HCT116 (cell line): ENCODE measurements around the gene DCLK3. TPM values are rescaled to one million over a fixed set of nuclear protein-coding genes. Genes with fewer than 3 reads are reported as not detected.

Experiments used
- ATAC-seq: fragments of 200-7000 bp; cut with Tn5 transposase; 2 replicates; pipeline ENCODE4 v1.9.1; 2020; ENCODE audit warnings: mild to moderate bottlenecking, moderate library complexity
- Bru-seq: library from RNA; stranded (reverse); fragments of 400-500 nt; gene quantifications from one replicate; lab custom pipeline; 2021; lab: Mats Ljungman, UMichigan
- BruChase-seq, 2 experiments: library from RNA; stranded (reverse); fragments of 400-500 nt; gene quantifications; one replicate each; lab custom pipeline; 2021; lab: Mats Ljungman, UMichigan
- BruUV-seq: library from RNA; stranded (reverse); fragments of 400-500 nt; replicated peaks from 2 replicates; lab custom pipeline; 2021; lab: Mats Ljungman, UMichigan
- CTCF ChIA-PET: fragments of 300-600 bp; sonication (Branson Sonifier 250); formaldehyde crosslinking; loops from one replicate; lab custom pipeline; 2021; ENCODE audit warnings: antibody characterized with exemption; lab: Charles Lee
- POLR2A ChIA-PET: fragments of 300-600, 350-600 bp; sonication (Branson Sonifier 250); formaldehyde crosslinking; loops from one replicate; lab custom pipeline; 2021; ENCODE audit warnings: antibody characterized with exemption; lab: Charles Lee
- RAD21 ChIA-PET, 2 experiments: fragments of 300-600 bp; sonication (Branson Sonifier 250); formaldehyde crosslinking; loops; one replicate each; lab custom pipeline; 2023; ENCODE audit warnings: low total read pairs in 2 of 2; ENCODE audit not compliant: uncharacterized antibody in 2 of 2, unreplicated experiment in 2 of 2, low non-redundant PET in 1 of 2; lab: Charles Lee
- DNase-seq: peaks from one replicate; pipeline ENCODE4 v3.0.0-alpha.2; 2010; ENCODE audit warnings: low read depth, low spot score
- H2AFZ ChIP-seq: fragments of 200-600 bp; shearing (Covaris generic), sonication (generic); 2 replicates; pipeline ENCODE4 v1.6.1; 2017; ENCODE audit warnings: low read depth, mixed run types, mixed read lengths, antibody characterized with exemption, low read length; ENCODE audit not compliant: poor library complexity, severe bottlenecking
- H3K27ac ChIP-seq: 2 replicates; pipeline ENCODE4 v1.5.1; 2012; ENCODE audit warnings: low read depth, low read length
- H3K27me3 ChIP-seq: fragments of 200-600 bp; sonication (generic); 2 replicates; pipeline ENCODE4 v1.6.1; 2016; ENCODE audit warnings: mixed run types, low read length, mixed read lengths; ENCODE audit not compliant: insufficient read depth
- H3K36me3 ChIP-seq, 2 experiments: fragments of 200-500 bp in 1 of 2; fragments of 200-600 bp in 1 of 2; sonication (Bioruptor generic) in 1 of 2; sonication (generic) in 1 of 2; 2 replicates each; pipeline versions ENCODE4 v1.5.1 to v1.6.1; 2014 to 2016; ENCODE audit warnings: low read length in 2 of 2, inconsistent platforms in 1 of 2, mixed read lengths in 1 of 2, mixed run types in 1 of 2; ENCODE audit not compliant: insufficient read depth in 2 of 2, control insufficient read depth in 1 of 2
- H3K4me1 ChIP-seq, 2 experiments: fragments of 200-600 bp in 1 of 2; sonication (generic) in 1 of 2; 2 replicates each; pipeline versions ENCODE4 v1.5.1 to v1.6.1; 2012 to 2017; ENCODE audit warnings: low read length in 2 of 2, inconsistent platforms in 1 of 2, mild to moderate bottlenecking in 1 of 2, mixed read lengths in 1 of 2, mixed run types in 1 of 2, moderate library complexity in 1 of 2; ENCODE audit not compliant: insufficient read depth in 2 of 2, control insufficient read depth in 1 of 2
- H3K4me2 ChIP-seq: fragments of 200-600 bp; sonication (generic); 2 replicates; pipeline ENCODE4 v1.6.1; 2017; ENCODE audit warnings: mixed run types, low read length, mixed read lengths
- H3K4me3 ChIP-seq, 2 experiments: fragments of 200-600 bp in 1 of 2; sonication (generic) in 1 of 2; replicated peaks in 1 of 2; 2 replicates each; pipeline ENCODE4 v1.5.1; 2011 to 2016; ENCODE audit warnings: low read length in 2 of 2, control low read depth in 1 of 2, low read depth in 1 of 2, mild to moderate bottlenecking in 1 of 2, mixed read lengths in 1 of 2, mixed run types in 1 of 2
- H3K79me2 ChIP-seq: fragments of 200-600 bp; sonication (generic); 2 replicates; pipeline ENCODE4 v1.6.1; 2017; ENCODE audit warnings: mild to moderate bottlenecking, mixed run types, low read length, moderate library complexity, mixed read lengths; ENCODE audit not compliant: insufficient read depth
- H3K9ac ChIP-seq: fragments of 200-600 bp; sonication (generic); 2 replicates; pipeline ENCODE4 v1.6.1; 2016; ENCODE audit warnings: low read length, mixed read lengths
- H3K9me2 ChIP-seq: fragments of 200-600 bp; sonication (generic), shearing (Covaris generic); 2 replicates; pipeline ENCODE4 v1.6.1; 2017; ENCODE audit warnings: mixed run types, mild to moderate bottlenecking, moderate library complexity; ENCODE audit not compliant: insufficient read depth
- H3K9me3 ChIP-seq, 2 experiments: fragments of 200-500 bp in 1 of 2; fragments of 200-600 bp in 1 of 2; sonication (Bioruptor generic) in 1 of 2; sonication (generic) in 1 of 2; 2 replicates each; pipeline ENCODE4 v1.6.1; 2014 to 2017; ENCODE audit warnings: low read length in 2 of 2, mixed read lengths in 2 of 2, inconsistent platforms in 1 of 2, low read depth in 1 of 2, mild to moderate bottlenecking in 1 of 2, mixed run types in 1 of 2, moderate library complexity in 1 of 2; ENCODE audit not compliant: control insufficient read depth in 1 of 2, insufficient read depth in 1 of 2
- H4K20me1 ChIP-seq: fragments of 200-600 bp; sonication (generic), shearing (Covaris generic); 2 replicates; pipeline ENCODE4 v1.6.1; 2017; ENCODE audit warnings: mixed run types, mild to moderate bottlenecking, moderate library complexity; ENCODE audit not compliant: insufficient read depth
- CBX3 ChIP-seq: IDR thresholded peaks from 2 replicates; pipeline ENCODE4 v1.6.1; 2012; ENCODE audit warnings: low read depth
- CEBPB ChIP-seq: IDR thresholded peaks from 2 replicates; pipeline ENCODE4 v1.6.1; 2012; ENCODE audit warnings: low read depth
- CTCF ChIP-seq, 3 experiments: fragments of 200-600 bp in 1 of 3; sonication (generic) in 1 of 3; IDR thresholded peaks in 2 of 3; conservative IDR thresholded peaks in 1 of 3; 2 replicates each; pipeline ENCODE4 v1.5.1; 2012 to 2017; ENCODE audit warnings: low read depth in 2 of 3, low read length in 2 of 3, antibody characterized with exemption in 1 of 3, borderline replicate concordance in 1 of 3, control low read depth in 1 of 3, mild to moderate bottlenecking in 1 of 3, mixed read lengths in 1 of 3, mixed run types in 1 of 3, moderate library complexity in 1 of 3; ENCODE audit not compliant: insufficient read depth in 1 of 3
- EGR1 ChIP-seq: IDR thresholded peaks from 2 replicates; pipeline ENCODE4 v1.6.1; 2012; ENCODE audit warnings: low read depth
- EZH2 ChIP-seq: fragments of 200-600 bp; sonication (generic); IDR thresholded peaks from 2 replicates; pipeline ENCODE4 v1.6.1; 2017; ENCODE audit warnings: antibody characterized with exemption, mixed run types
- EZH2phosphoT487 ChIP-seq: fragments of 200-600 bp; IDR thresholded peaks from 2 replicates; pipeline ENCODE4 v1.6.1; 2018; ENCODE audit warnings: antibody characterized with exemption, borderline replicate concordance
- FOSL1 ChIP-seq: IDR thresholded peaks from 2 replicates; pipeline ENCODE4 v1.6.1; 2012; ENCODE audit warnings: low read depth
- JUND ChIP-seq: IDR thresholded peaks from 2 replicates; pipeline ENCODE4 v1.6.1; 2012
- POLR2A ChIP-seq: IDR thresholded peaks from 2 replicates; pipeline ENCODE4 v1.7.0; 2011; ENCODE audit warnings: borderline replicate concordance; ENCODE audit not compliant: insufficient read depth, insufficient read length; ENCODE audit errors: extremely low read depth
- RAD21 ChIP-seq: IDR thresholded peaks from 2 replicates; pipeline ENCODE4 v1.6.1; 2012; ENCODE audit warnings: low read depth, mild to moderate bottlenecking
- SIN3A ChIP-seq: IDR thresholded peaks from 2 replicates; pipeline ENCODE4 v1.6.1; 2012; ENCODE audit warnings: low read depth
- SP1 ChIP-seq: IDR thresholded peaks from 2 replicates; pipeline ENCODE4 v1.6.1; 2012; ENCODE audit warnings: low read depth
- SRF ChIP-seq: IDR thresholded peaks from 2 replicates; pipeline ENCODE4 v1.6.1; 2012; ENCODE audit warnings: low read depth
- TCF7L2 ChIP-seq: IDR thresholded peaks from 2 replicates; pipeline ENCODE4 v1.7.0; 2011; ENCODE audit warnings: borderline replicate concordance, inconsistent platforms; ENCODE audit not compliant: insufficient read depth, insufficient read length; ENCODE audit errors: extremely low read depth
- YY1 ChIP-seq: IDR thresholded peaks from 2 replicates; pipeline ENCODE4 v1.6.1; 2011; ENCODE audit warnings: low read length, low read depth, moderate library complexity, mild to moderate bottlenecking; ENCODE audit not compliant: insufficient replicate concordance; ENCODE audit errors: extremely low read depth
- ZBTB33 ChIP-seq: IDR thresholded peaks from 2 replicates; pipeline ENCODE4 v1.6.1; 2011; ENCODE audit warnings: mild to moderate bottlenecking, low read length, moderate library complexity; ENCODE audit not compliant: insufficient replicate concordance; ENCODE audit errors: extremely low read depth
- ZFX ChIP-seq: fragments of 450-650 bp; IDR thresholded peaks from 2 replicates; pipeline ENCODE4 v1.6.1; 2017
- ZNF274 ChIP-seq: fragments of 200-500 bp; sonication (Bioruptor generic); IDR thresholded peaks from 2 replicates; pipeline ENCODE4 v1.6.1; 2014; ENCODE audit warnings: mild to moderate bottlenecking, low read depth, low read length, inconsistent platforms
- intact Hi-C: fragments of 100-400 bp; cut with micrococcal nuclease; formaldehyde crosslinking; loops from 2 replicates; pipeline ENCODE4 v1.10.0; 2022
- long read RNA-seq: library from polyadenylated mRNA; unstranded; transcript quantifications from one replicate; pipeline ENCODE4 v2.0.0, GENCODE V29; 2021; ENCODE audit not compliant: unreplicated experiment
- polyA plus RNA-seq: library from polyadenylated mRNA; unstranded; fragments of >200 nt; gene quantifications from 2 replicates; pipeline ENCODE4 v1.2.1, GENCODE V29; 2012; ENCODE audit warnings: missing spikeins
- total RNA-seq: library from RNA; stranded (reverse); gene quantifications from one replicate; pipeline ENCODE4 v1.2.1, GENCODE V29; 2021; ENCODE audit not compliant: unreplicated experiment
- TF ChIP-seq, protein P1 (sequence below): IDR thresholded peaks from 2 replicates; pipeline ENCODE4 v1.6.1; 2012

DCLK3 gene, protein sequence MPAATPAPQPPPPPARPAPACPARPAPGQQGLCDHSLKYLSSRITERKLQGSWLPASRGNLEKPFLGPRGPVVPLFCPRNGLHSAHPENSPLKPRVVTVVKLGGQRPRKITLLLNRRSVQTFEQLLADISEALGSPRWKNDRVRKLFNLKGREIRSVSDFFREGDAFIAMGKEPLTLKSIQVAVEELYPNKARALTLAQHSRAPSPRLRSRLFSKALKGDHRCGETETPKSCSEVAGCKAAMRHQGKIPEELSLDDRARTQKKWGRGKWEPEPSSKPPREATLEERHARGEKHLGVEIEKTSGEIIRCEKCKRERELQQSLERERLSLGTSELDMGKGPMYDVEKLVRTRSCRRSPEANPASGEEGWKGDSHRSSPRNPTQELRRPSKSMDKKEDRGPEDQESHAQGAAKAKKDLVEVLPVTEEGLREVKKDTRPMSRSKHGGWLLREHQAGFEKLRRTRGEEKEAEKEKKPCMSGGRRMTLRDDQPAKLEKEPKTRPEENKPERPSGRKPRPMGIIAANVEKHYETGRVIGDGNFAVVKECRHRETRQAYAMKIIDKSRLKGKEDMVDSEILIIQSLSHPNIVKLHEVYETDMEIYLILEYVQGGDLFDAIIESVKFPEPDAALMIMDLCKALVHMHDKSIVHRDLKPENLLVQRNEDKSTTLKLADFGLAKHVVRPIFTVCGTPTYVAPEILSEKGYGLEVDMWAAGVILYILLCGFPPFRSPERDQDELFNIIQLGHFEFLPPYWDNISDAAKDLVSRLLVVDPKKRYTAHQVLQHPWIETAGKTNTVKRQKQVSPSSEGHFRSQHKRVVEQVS
- total RNA-seq = not detected
- polyA plus RNA-seq = not detected in 2 replicates
- not detected for Bru-seq, nascent RNA
- BruChase-seq, experiment 1, labeled RNA remaining after a 6-hour chase = percentile 2 among the genes with signal in this experiment
- not detected for BruChase-seq, experiment 2, labeled RNA remaining after a 2-hour chase
- long read RNA-seq = 0 reads

GRCh38 chr3:36763850-36764703 lies at the start of gene DCLK3:
TSS of gene DCLK3 (minus strand) at chr3:36764553. CDS start at chr3:36764263, 290 bp downstream.
- Histone ChIP-seq H2AFZ (no peak within 1 kb of the TSS), H4K20me1 (no peaks in the 10 kb centered on the region), H3K4me2 (no peak within 1 kb of the TSS), H3K9ac (no peak within 1 kb of the TSS), H3K9me3 (no peaks in the 10 kb centered on the region), H3K9me2 (no peaks in the 10 kb centered on the region), H3K27ac (no peak within 1 kb of the TSS), H3K36me3 (no peaks in the 10 kb centered on the region), H3K4me3 (no peak within 1 kb of the TSS), H3K4me1 (no peaks in the 10 kb centered on the region), H3K79me2 (no peaks in the 10 kb centered on the region), H3K27me3 (peaks cover 66% of the 10 kb centered on the region)
- POLR2A ChIA-PET = no interaction called here
- DNase-seq (no peak), ATAC-seq (no peak)
- RAD21 ChIA-PET = no interaction called here
- BruUV-seq = no TSS peak
- intact Hi-C loops = no loop called here
- CTCF ChIA-PET = no interaction called here
- TF ChIP-seq EZH2 = no peak
- TF ChIP-seq RAD21 = no peak
- TF ChIP-seq SRF = no peak
- TF ChIP-seq ZNF274 = no peak
- no peak for TF ChIP-seq YY1
- TF ChIP-seq CBX3 = no peak
- no peak for TF ChIP-seq EZH2phosphoT487
- TF ChIP-seq SIN3A = no peak
- no peak for TF ChIP-seq JUND
- TF ChIP-seq ZFX = no peak
- no peak for TF ChIP-seq CEBPB
- no peak for TF ChIP-seq FOSL1
- TF ChIP-seq ZBTB33 = no peak
- TF ChIP-seq POLR2A = no peak
- no peak for TF ChIP-seq CTCF (IDR thresholded peaks at IDR 0.05 in 2 of 3, conservative IDR thresholded peaks at IDR 0.05 in 1 of 3; ENCODE audit: borderline replicate concordance in 1 of 3, insufficient read depth in 1 of 3, low read depth in 2 of 3, low read length in 2 of 3)
- TF ChIP-seq EGR1 = no peak
- TF ChIP-seq SP1 = no peak
- TF ChIP-seq TCF7L2 = no peak
- TF ChIP-seq, protein P1, sequence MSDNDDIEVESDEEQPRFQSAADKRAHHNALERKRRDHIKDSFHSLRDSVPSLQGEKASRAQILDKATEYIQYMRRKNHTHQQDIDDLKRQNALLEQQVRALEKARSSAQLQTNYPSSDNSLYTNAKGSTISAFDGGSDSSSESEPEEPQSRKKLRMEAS = no peak
